Body of pancreas (tissue), 4 donors: ENCODE measurements around the gene HAUS2. TPM values are rescaled to one million over a fixed set of nuclear protein-coding genes. Genes with fewer than 3 reads are reported as not detected.
A peak's percentile ranks its signal among the peaks of the same experiment; 100 is the strongest.

Source experiments
- ATAC-seq: fragments of 150-250 bp; one replicate; pipeline ENCODE4 v1.9.1; 2016
- DNase-seq, 4 donors: peaks; one replicate each; pipeline ENCODE4 v3.0.0-alpha.2; 2019
- H3K27ac ChIP-seq, 4 donors: fragments of 200-600 bp; sonication (generic); 1 replicate in 3 of 4; 2 replicates in 1 of 4; pipeline versions ENCODE4 v1.5.1 to v1.6.1; 2016 to 2019; ENCODE audit warnings: mild to moderate bottlenecking in 1 of 4, mixed read lengths in 1 of 4, moderate library complexity in 1 of 4
- H3K27me3 ChIP-seq, 2 donors: fragments of 200-600 bp; sonication (generic); one replicate each; pipeline ENCODE4 v1.6.0; 2016; ENCODE audit warnings: mild to moderate bottlenecking in 1 of 2
- H3K36me3 ChIP-seq, 2 donors: fragments of 200-600 bp; sonication (generic); replicated peaks in 1 of 2; 2 replicates each; pipeline ENCODE4 v1.5.1; 2016; ENCODE audit warnings: low read depth in 2 of 2; ENCODE audit not compliant: insufficient read depth in 1 of 2
- H3K4me1 ChIP-seq: fragments of 200-600 bp; sonication (generic); one replicate; pipeline ENCODE4 v1.6.0; 2016
- H3K4me3 ChIP-seq, 2 donors: fragments of 200-600 bp; sonication (generic); 1 replicate in 1 of 2; 2 replicates in 1 of 2; pipeline ENCODE4 v1.5.1; 2016 to 2019
- H3K9me3 ChIP-seq, 3 donors: fragments of 200-600 bp; sonication (generic); 1 replicate in 2 of 3; 2 replicates in 1 of 3; pipeline ENCODE4 v1.5.1; 2016
- POLR2A ChIP-seq, 3 donors: fragments of 450-650 bp; IDR thresholded peaks; one replicate each; pipeline ENCODE4 v1.6.1; 2016; ENCODE audit warnings: antibody characterized with exemption in 3 of 3, mild to moderate bottlenecking in 2 of 3
- WGBS, 2 donors: methylation state at CpG; one replicate each; pipeline ENCODE4 v1.1.5; 2017; 5-methylcytosine and 5-hydroxymethylcytosine counted together
- intact Hi-C: fragments of 100-400 bp; cut with DNase I; formaldehyde crosslinking; loops from one replicate; pipeline ENCODE4 v1.15.1; 2023
- total RNA-seq, 2 donors: library from RNA; depleted of rRNA; stranded (reverse); fragments of >200 nt; gene quantifications; one replicate each; pipeline ENCODE4 v1.1.0, GENCODE V29; 2016
- TF ChIP-seq, protein P1 (sequence below), 7 experiments: fragments of 450-650 bp in 4 of 7; fragments of 200-600 bp in 3 of 7; sonication (generic) in 3 of 7; IDR thresholded peaks; one replicate each; pipeline ENCODE4 v1.5.1; 2016 to 2019; ENCODE audit warnings: antibody characterized with exemption in 7 of 7

Gene HAUS2
- total RNA-seq, 2 donors from 2014 or later, result 8.6 to 24.7 TPM

GRCh38 chr15:42604894-42605744 lies 56.5 kb downstream of the HAUS2 start:
- no peaks in the 10 kb centered on the region for H3K27me3 ChIP-seq
- no peak for TF ChIP-seq POLR2A (IDR thresholded peaks at IDR 0.05)
- TF ChIP-seq, protein P1, sequence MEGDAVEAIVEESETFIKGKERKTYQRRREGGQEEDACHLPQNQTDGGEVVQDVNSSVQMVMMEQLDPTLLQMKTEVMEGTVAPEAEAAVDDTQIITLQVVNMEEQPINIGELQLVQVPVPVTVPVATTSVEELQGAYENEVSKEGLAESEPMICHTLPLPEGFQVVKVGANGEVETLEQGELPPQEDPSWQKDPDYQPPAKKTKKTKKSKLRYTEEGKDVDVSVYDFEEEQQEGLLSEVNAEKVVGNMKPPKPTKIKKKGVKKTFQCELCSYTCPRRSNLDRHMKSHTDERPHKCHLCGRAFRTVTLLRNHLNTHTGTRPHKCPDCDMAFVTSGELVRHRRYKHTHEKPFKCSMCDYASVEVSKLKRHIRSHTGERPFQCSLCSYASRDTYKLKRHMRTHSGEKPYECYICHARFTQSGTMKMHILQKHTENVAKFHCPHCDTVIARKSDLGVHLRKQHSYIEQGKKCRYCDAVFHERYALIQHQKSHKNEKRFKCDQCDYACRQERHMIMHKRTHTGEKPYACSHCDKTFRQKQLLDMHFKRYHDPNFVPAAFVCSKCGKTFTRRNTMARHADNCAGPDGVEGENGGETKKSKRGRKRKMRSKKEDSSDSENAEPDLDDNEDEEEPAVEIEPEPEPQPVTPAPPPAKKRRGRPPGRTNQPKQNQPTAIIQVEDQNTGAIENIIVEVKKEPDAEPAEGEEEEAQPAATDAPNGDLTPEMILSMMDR (IDR thresholded peaks at IDR 0.05), result no peak
- H3K4me1 ChIP-seq, result peaks cover 7% of the 10 kb centered on the region
- DNase-seq (no peak), ATAC-seq (no peak)
- H3K4me3 ChIP-seq, result no peak overlapping the region
- 66 to 74% methylated on average over 8 of the region's 8 CpGs for WGBS, 2 donors
- no peaks in the 10 kb centered on the region for H3K9me3 ChIP-seq
- no peak overlapping the region for H3K27ac ChIP-seq
- H3K36me3 ChIP-seq, result no peaks in the 10 kb centered on the region
- intact Hi-C loops, result no loop called here

DNA sequence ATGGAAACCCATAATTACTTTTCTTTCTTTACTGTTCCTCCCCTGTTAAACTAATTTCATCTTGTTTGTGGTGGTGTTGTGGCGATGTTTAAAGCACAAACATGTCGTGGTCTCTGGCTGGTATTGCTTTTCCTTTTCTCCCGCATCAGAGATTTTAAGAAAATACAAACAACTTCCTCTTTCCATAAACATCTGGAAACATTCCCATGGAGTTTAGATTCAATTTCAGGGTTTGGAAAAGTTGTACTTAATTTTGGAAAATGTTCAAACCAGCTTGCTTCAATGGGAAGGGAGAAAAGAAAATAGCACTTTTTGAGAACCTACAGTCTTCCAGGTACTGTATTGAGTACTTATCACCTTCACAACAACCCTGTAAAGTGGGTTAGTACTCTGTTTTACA lies 57.2 kb downstream of the HAUS2 start:
- Histone ChIP-seq H3K36me3 (no peaks in the 10 kb centered on the region), H3K27ac (no peak overlapping the region), H3K27me3 (no peaks in the 10 kb centered on the region), H3K4me3 (no peak overlapping the region), H3K9me3 (no peaks in the 10 kb centered on the region), H3K4me1 (peaks cover 7% of the 10 kb centered on the region)
- intact Hi-C loops, result no loop called here
- WGBS, 2 donors, result 34 to 38% methylated on average over 3 of the region's 3 CpGs
- TF ChIP-seq POLR2A (IDR thresholded peaks at IDR 0.05), result no peak
- TF ChIP-seq, protein P1 (IDR thresholded peaks at IDR 0.05), result no peak
- DNase-seq (no peak), ATAC-seq (no peak)

GRCh38 chr15:42608110-42608531 lies 59.5 kb downstream of the HAUS2 start:
- Histone ChIP-seq H3K4me3 (no peak overlapping the region), H3K9me3 (no peaks in the 10 kb centered on the region), H3K27me3 (no peaks in the 10 kb centered on the region), H3K4me1 (peaks cover 7% of the 10 kb centered on the region), H3K36me3 (no peaks in the 10 kb centered on the region), H3K27ac (no peak overlapping the region)
- ATAC-seq (no peak), DNase-seq (peak in 1 of 4 donors; percentile 17)
- intact Hi-C loops, result no loop called here
- TF ChIP-seq, protein P1 (IDR thresholded peaks at IDR 0.05), result no peak
- no peak for TF ChIP-seq POLR2A (IDR thresholded peaks at IDR 0.05)
- 51 to 64% methylated on average over 4 of the region's 4 CpGs for WGBS, 2 donors

DNA sequence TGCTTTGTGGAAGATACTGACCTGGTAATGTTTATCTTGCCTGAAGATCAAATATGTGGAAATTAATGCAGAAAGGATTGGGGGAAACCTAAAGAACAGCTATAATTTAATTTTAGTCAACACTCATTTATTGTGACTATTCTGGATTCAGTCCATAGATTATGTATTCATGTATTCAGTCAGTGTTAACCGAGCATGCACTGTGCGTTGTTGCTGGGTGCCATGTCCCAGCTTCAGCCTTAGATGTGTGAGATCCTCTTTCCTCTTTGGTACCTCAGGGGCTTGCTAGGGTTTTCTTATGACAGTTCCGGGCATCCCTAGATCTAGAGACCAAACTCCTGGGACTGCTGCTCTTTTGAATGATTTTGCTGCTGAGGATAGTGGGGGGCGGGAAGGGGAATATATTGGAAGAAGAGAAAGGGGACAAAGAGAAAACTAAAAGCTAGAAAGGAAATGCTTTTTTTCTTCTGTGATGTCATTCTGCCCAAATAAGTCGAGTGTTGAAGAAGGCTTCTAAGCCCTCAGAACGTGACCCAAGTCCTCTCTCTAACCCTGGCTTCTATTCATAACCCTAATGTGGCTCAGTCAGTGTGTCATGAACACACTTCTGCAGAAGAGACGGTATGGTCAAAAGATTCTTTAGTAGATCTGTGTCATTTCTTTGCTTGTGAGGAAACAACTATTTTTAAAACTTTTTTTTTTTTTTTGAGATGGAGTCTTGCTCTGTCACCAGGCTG lies 60.3 kb downstream of the HAUS2 start:
- no peak for DNase-seq
- no peaks in the 10 kb centered on the region for H3K27me3 ChIP-seq
- H3K9me3 ChIP-seq, result no peaks in the 10 kb centered on the region
- TF ChIP-seq, protein P1 (IDR thresholded peaks at IDR 0.05), result no peak
- TF ChIP-seq POLR2A (IDR thresholded peaks at IDR 0.05), result no peak
- no peak for ATAC-seq
- no peak overlapping the region for H3K27ac ChIP-seq
- H3K36me3 ChIP-seq, result no peaks in the 10 kb centered on the region
- WGBS, 2 donors, result 51 to 74% methylated on average over 7 of the region's 7 CpGs
- no peak overlapping the region for H3K4me3 ChIP-seq
- H3K4me1 ChIP-seq, result peaks cover 7% of the 10 kb centered on the region
- intact Hi-C loops, result no loop called here
